ENCODE results near the gene MYO5B.

The MYO5B gene

DNA sequence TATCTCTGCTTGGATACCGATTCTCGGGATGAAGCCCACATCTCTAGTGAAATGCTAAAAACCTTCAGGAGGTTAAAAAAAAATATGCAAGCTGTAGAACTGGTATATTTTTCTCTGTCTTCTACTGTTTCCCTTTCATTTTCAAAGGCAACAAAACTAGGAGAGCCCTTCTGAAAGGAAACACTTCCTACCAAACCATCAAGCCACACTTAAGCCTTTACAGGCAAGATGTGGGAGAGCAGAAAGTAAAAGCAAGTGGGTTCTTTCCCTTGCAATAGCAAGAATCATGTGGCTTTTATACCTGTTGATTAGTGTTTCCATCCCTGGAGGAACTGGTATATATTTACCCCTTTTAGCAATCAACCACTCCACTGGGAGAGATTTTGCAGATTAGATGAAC, 233.7 kb downstream of the MYO5B start:
- no peak for DNase-seq

DNA sequence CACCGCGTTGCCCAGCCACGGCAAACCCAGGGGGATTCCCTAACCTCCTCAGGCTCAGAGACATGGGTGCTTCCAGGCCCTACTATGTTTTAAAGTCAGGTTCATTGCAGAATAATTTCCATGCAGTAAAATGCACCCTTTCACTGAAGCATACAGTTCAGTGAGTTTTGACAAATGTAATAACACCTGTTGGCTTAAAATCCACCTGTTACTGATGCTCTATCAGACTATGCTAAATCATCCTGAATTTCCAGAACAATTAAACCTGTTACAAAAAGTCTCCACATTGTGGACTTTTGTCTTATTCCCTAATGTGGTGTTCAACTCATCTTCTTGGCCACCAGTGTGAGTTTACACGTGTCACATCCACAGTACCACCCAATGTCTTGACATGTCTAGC, 234.6 kb downstream of the MYO5B start:
- DNase-seq: no peak

- no peak for DNase-seq
Measured at GRCh38 chr18:49959176-49959575, 235.8 kb downstream of the MYO5B start.

- no peak for DNase-seq
Measured at GRCh38 chr18:49955263-49955662, 239.7 kb downstream of the MYO5B start.

DNA sequence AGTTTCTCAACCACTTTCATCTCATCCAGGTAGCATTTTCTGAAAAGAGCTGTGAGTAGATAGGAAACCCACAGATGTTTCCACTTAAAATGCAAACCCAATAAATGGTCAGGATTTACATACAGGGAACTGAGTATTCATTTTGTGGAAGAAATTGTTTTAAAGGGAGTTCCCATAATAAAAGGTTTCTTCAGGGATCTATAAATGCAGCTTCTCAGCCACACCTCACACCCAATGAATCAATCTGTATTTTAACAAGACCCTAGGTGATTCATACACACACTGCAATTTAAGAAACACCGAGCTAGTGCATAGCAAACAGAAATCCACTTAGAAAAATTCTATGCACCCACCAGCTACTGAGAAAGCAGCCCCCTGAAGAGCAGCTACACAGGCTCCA, 241.6 kb downstream of the MYO5B start:
- no peak for DNase-seq

GRCh38 chr18:49949951-49950395, 245.0 kb downstream of the MYO5B start:
- DNase-seq: no peak

GRCh38 chr18:49948975-49949374, 246.0 kb downstream of the MYO5B start:
- no peak for DNase-seq

GRCh38 chr18:49944663-49945062, 250.3 kb downstream of the MYO5B start:
- no peak for DNase-seq

GRCh38 chr18:49936821-49937220, 258.1 kb downstream of the MYO5B start:
- no peak for DNase-seq

- DNase-seq: no peak
Measured at GRCh38 chr18:49935215-49935614, 259.7 kb downstream of the MYO5B start.

DNA sequence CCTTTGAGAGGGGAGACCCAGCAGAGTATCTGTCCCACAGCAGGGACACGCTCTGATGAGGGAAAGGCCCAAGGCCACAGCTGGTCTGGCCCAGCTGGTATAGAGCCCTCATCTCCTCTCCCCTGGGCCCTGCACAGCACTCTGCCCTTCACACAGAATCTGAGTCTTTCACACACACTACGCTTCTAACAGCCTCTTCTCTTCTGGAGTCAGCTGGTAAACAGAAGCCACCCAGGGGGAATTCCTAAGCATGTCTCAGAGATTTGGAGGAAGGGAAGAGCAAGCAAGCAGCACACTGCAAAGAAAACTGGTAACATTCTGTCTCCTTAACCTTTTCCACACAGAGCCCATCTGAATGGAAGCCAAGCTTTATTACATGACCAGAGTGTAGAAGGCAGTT, 260.5 kb downstream of the MYO5B start:
- DNase-seq: no peak

- DNase-seq: no peak
Measured at GRCh38 chr18:49933530-49934128, 261.3 kb downstream of the MYO5B start.

DNA sequence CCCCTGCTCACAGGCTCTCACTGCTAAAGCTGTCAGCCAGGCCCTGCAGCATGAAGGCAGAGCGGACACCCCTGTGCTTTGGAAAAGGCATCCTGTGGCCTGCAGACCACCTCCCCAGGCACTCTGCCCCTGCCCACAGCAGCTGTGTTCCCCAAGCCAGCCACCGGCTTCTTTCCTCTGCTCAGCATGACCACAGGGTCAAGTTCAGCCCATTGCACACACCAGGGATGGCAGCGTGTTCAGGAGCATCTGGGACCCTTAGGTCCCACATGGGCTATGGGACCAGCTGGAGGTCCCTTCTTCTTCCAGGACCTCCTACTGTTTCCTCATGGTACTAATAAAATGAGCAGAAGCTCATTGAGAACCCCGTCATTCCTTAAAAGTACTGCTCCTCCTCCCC, 263.2 kb downstream of the MYO5B start:
- DNase-seq: no peak

DNA sequence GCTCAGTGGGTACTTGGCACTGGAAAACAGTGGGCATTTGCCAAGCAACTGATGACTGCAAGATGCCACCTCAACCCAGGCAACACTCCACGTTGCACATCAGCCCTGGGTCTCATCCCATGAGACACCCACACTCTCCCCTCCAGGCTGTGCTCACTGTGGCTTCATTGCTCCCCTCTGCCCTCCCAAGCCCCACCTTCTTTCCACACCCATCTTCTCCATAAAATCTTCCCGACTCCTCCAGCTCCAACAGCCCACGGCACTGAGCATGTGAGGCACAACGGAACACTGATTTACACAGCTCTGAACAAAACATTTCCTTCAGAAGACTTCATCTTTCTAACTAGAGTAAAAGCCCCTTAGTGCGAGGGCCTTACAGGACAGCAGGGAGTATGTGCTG, 263.8 kb downstream of the MYO5B start:
- DNase-seq: no peak

DNA sequence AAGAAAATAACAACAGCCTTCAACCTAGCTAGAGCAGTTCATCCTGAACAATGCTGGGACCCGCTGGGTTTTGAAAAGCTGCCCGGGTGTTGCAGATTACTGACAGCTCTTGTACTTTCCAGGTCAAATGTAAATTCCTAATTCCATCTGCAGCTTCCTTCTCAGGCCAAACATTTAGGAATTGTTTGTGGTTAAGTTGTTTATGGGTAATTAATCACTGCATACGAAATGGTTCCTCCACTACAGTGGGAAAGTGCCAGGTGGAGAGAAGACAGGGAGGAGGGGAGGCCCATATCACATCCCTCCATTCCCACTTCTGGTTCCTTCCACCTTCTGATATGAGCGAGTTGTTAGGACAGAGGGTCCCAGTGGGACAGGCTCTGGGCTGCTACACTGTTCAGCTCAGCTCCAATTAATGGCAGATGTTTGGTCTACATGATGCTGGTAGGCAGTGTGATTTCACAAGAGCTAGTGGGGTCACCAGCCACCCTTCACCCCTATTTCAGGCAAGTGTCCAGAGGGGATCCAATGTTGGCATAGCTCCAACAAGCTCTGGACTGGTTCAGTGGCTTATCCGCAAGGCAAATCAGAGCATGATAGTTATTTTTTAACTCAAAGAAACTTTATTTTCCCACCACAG, 268.7 kb downstream of the MYO5B start:
- no peak for DNase-seq

DNA sequence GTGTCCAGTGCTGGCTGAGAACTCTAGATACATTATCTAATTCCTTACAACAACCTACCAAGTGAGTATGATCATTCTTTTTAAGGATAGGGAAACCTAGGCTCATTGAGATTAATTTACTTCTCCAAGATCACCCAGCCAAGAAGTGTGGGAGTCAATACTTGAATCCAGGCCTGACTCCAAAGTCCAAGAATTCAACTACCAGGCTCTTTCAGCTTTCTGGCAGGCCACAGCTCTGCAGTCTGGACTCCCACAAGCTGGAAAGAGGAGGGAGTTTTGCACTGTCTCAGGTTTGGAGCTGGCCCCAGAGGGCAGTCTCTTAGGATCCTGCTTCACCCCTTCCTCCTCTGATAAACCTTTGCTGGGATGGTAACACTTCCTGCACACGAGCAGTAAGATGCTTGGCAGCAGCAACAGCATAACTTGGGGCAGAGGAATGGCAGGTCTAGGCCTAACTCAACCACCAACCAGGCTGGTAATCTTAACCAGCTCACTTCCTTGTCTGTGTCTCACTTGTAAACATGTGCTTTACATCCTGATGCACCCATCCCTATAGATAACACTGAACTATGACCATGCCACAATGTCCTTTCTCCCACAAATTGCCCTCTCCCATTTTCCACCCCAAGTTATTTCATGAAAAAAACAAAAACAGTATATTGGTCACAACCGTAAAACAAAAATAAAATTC, 270.5 kb downstream of the MYO5B start:
- DNase-seq: no peak

DNA sequence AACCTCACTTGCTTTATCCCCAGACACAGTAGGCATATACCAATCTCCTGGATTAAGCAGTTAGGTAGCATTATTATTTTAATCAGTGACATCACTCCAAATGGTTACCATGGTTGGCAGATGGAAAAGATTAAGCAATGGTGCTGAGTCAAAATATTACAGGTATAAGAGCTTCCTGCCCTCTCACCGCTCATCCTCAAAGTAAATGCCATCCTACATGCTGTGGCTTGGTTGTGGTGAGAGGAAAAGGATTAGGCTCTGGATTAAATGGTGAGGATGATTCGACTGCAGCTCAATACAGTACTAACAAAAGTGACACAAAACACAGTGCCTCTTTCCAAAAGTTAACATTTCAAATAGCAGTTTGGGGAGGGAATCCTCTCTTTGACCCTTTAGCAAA, 272.7 kb downstream of the MYO5B start:
- DNase-seq: no peak

DNA sequence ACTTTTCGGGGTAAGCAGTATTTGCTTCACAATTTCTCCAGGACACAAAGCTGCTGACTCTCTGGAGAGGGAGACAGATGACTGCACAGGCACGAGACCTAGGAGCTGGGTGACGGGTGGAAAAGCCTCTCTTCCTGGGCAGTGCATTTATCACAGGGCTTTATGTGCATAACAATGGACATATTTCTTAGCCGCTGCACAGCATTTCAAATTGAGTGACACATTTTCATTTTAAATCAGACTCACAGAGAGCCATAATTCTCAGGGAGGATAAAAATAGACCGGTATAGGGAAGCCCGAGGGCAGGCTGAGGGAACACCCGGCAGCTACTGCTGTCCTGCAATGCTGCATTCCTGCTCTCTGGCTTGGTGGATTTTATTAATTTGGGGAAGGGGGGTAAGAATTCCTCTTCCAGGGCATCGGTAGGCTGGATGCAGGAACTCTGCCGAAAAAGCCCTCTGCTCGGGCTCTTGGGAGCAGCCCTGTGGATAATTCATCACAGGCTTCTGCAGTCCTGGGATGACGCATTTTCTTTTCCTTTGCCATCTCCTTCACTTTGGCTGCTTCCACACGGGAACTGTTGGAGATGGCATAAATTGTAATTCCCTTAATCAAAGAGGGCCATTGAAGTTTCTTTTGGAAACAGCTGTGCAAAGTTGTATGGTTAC, 273.5 kb downstream of the MYO5B start:
- DNase-seq: no peak

GRCh38 chr18:49920731-49921130, 274.2 kb downstream of the MYO5B start:
- DNase-seq: no peak

DNA sequence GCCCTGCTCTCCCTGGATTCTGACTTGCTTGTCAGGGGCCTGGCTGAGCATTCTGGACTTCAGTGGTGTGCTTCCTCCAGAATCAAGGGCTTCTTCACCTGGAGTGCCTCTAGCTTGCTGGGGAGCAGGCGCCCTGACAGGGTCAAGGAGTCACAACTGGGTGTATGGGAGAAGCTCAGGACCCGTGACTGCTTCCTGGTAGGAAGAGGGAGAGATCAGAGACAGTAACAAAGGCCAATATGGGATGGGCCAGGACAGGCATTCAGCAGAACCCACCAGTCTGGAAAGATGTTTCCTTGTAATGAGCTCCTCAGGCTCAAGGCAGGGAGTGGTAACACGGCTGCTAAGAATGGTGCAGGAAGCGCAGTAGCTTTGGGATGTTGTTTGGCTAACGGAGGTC, 277.2 kb downstream of the MYO5B start:
- no peak for DNase-seq

DNA sequence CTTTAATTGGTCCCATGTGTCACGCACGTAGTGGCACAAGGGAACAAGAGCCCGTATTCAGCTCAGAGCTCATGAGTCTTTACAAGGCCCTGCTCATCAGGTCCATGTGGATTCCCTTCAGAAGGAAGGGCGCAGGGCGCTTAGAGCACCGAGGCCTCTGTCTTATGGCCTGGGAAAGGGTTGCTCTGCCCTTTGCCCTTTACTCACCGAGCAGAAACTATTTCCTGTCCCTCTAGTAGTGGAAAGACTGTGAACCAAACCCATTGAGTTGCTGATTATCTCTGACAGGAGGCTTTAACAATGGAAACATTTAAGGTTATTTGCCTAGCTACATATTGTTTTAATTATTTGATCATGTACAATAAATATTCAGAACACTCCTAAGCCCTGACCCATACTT, 279.6 kb downstream of the MYO5B start:
- no peak for DNase-seq

GRCh38 chr18:49913221-49913620, 281.7 kb downstream of the MYO5B start:
- no peak for DNase-seq

DNA sequence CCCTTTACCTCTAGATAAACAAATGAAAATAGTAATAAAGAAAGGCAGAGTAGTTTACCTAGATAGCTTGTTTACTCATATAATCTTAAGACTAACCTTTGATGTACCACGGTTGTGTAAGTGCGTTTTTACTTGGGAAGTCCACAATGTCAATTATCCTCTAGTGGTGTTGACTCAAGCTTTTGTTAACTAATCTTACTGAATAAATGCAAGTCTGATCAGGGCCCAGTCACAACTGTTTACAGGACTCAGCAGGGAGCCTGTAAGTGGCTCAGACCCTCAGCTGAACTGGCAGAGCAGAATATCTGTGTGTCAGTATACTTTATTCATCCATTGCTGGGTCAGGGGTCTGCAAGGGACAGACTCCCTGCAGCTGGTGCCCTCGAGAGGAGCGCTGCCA, 283.5 kb downstream of the MYO5B start:
- DNase-seq: no peak

DNA sequence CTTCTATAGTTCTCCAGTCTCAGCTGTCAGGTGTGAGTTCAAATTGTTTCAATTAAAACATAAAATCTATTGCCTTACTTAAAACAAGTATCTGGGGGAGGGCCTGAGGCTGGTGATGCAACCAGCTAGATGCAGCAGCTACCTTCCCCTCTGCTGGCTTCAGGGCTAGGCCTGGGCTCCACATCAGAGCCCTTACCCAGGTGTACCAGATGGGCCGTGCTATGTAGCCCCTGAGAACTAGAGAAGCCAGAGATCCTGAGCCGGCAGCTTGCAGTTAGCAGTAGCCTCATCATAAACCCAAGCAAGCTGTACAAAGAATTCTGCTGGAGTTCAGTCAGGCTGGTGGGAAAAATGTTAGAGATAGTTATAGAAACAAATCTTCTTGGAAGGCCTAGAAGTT, 284.0 kb downstream of the MYO5B start:
- no peak for DNase-seq

All from effector CD8-positive, alpha-beta T cell (primary cell).